Tibial nerve (tissue), 4 donors: ENCODE measurements around the gene CEP135. TPM values are rescaled to one million over a fixed set of nuclear protein-coding genes. Genes with fewer than 3 reads are reported as not detected.

Source experiments
- DNase-seq, 2 donors: peaks; one replicate each; pipeline ENCODE4 v3.0.0-alpha.2; 2019; ENCODE audit warnings: low spot score in 2 of 2
- H3K27ac ChIP-seq, 4 donors: fragments of 200-600 bp; sonication (generic) in 3 of 4; one replicate each; pipeline ENCODE4 v1.5.1; 2017 to 2019; ENCODE audit warnings: mild to moderate bottlenecking in 1 of 4
- H3K27me3 ChIP-seq, 2 donors: fragments of 200-600 bp; sonication (generic) in 1 of 2; one replicate each; pipeline versions ENCODE4 v1.5.1 to v1.6.0; 2017 to 2019
- H3K36me3 ChIP-seq, 3 donors: fragments of 200-600 bp; sonication (generic); one replicate each; pipeline ENCODE4 v1.5.1; 2018 to 2019
- H3K4me1 ChIP-seq, 4 donors: fragments of 200-600 bp; sonication (generic) in 3 of 4; one replicate each; pipeline ENCODE4 v1.5.1; 2017 to 2019
- H3K4me3 ChIP-seq, 4 donors: fragments of 200-600 bp; sonication (generic) in 3 of 4; one replicate each; pipeline ENCODE4 v1.5.1; 2017 to 2019; ENCODE audit warnings: mild to moderate bottlenecking in 1 of 4, moderate library complexity in 1 of 4
- H3K9me3 ChIP-seq, 4 donors: fragments of 200-600 bp; sonication (generic) in 3 of 4; one replicate each; pipeline ENCODE4 v1.5.1; 2017 to 2019
- CTCF ChIP-seq, 5 experiments: fragments of 200-600 bp in 3 of 5; fragments of 450-650 bp in 2 of 5; sonication (generic) in 3 of 5; IDR thresholded peaks; one replicate each; pipeline ENCODE4 v1.5.1; 2016 to 2019; ENCODE audit warnings: antibody characterized with exemption in 5 of 5, mild to moderate bottlenecking in 3 of 5, moderate library complexity in 2 of 5
- EP300 ChIP-seq, 2 donors: sonication (generic); formaldehyde crosslinking; IDR thresholded peaks; one replicate each; pipeline ENCODE4 v1.6.1; 2017; ENCODE audit warnings: antibody characterized with exemption in 2 of 2, mild to moderate bottlenecking in 1 of 2
- POLR2A ChIP-seq, 2 donors: fragments of 450-650 bp; IDR thresholded peaks; one replicate each; pipeline ENCODE4 v1.6.1; 2017; ENCODE audit warnings: antibody characterized with exemption in 2 of 2, mild to moderate bottlenecking in 2 of 2, moderate library complexity in 2 of 2
- WGBS, 2 donors: methylation state at CpG; one replicate each; pipeline ENCODE4 v1.1.5; 2018; 5-methylcytosine and 5-hydroxymethylcytosine counted together
- total RNA-seq, 4 donors: library from RNA; depleted of rRNA; stranded (reverse); fragments of >200 nt; gene quantifications; one replicate each; pipeline ENCODE4 v1.1.0, GENCODE V29; 2016

CEP135 gene
- total RNA-seq, 4 donors from 2014 or later: 3.5 to 9.6 (median 8.9) TPM

- Histone ChIP-seq H3K27ac (no peak overlapping the region), H3K4me3 (no peak overlapping the region), H3K4me1 (peaks cover 0 to 1% (median 0%) of the 10 kb centered on the region in 4 donors), H3K36me3 (no peaks in the 10 kb centered on the region), H3K27me3 (peaks cover 0 to 8% of the 10 kb centered on the region in 2 donors), H3K9me3 (no peaks in the 10 kb centered on the region)
- WGBS, 2 donors: 60 to 69% methylated on average over 8 of the region's 8 CpGs
- DNase-seq: no peak
- TF ChIP-seq POLR2A (IDR thresholded peaks at IDR 0.05) (no peak), CTCF (IDR thresholded peaks at IDR 0.05) (no peak)
These were observed 106.6 kb downstream of the CEP135 start for GRCh38 chr4:56055027-56055977.

- DNase-seq: no peak
- no peaks in the 10 kb centered on the region for H3K4me1 ChIP-seq
- no peak for TF ChIP-seq POLR2A (IDR thresholded peaks at IDR 0.05)
- TF ChIP-seq EP300 (IDR thresholded peaks at IDR 0.05): no peak
- no peak for TF ChIP-seq CTCF (IDR thresholded peaks at IDR 0.05)
- no peaks in the 10 kb centered on the region for H3K9me3 ChIP-seq
- H3K27me3 ChIP-seq: peaks cover 0 to 7% of the 10 kb centered on the region in 2 donors
- no peak overlapping the region for H3K27ac ChIP-seq
- no peaks in the 10 kb centered on the region for H3K36me3 ChIP-seq
- whole genome bisulfite sequencing, 2 donors: 61 to 65% methylated on average over 1 of the region's 1 CpG
- no peak overlapping the region for H3K4me3 ChIP-seq
These were observed 107.2 kb downstream of the CEP135 start for GRCh38 chr4:56055991-56056390.

GRCh38 chr4:56058555-56058954, 109.8 kb downstream of the CEP135 start:
- Histone ChIP-seq H3K27ac (no peak overlapping the region), H3K36me3 (no peaks in the 10 kb centered on the region), H3K4me3 (no peak overlapping the region), H3K4me1 (no peaks in the 10 kb centered on the region), H3K9me3 (no peaks in the 10 kb centered on the region), H3K27me3 (no peaks in the 10 kb centered on the region)
- no peak for TF ChIP-seq CTCF (IDR thresholded peaks at IDR 0.05)
- TF ChIP-seq POLR2A (IDR thresholded peaks at IDR 0.05): no peak
- no peak for TF ChIP-seq EP300 (IDR thresholded peaks at IDR 0.05)
- WGBS, 2 donors: 86 to 93% methylated on average over 2 of the region's 2 CpGs
- no peak for DNase-seq

- DNase-seq: no peak
- no peaks in the 10 kb centered on the region for H3K9me3 ChIP-seq
- H3K36me3 ChIP-seq: no peaks in the 10 kb centered on the region
- TF ChIP-seq EP300 (IDR thresholded peaks at IDR 0.05) (no peak), POLR2A (IDR thresholded peaks at IDR 0.05) (no peak), CTCF (IDR thresholded peaks at IDR 0.05) (no peak)
- no peaks in the 10 kb centered on the region for H3K4me1 ChIP-seq
- H3K27me3 ChIP-seq: no peaks in the 10 kb centered on the region
- no peak overlapping the region for H3K4me3 ChIP-seq
- no peak overlapping the region for H3K27ac ChIP-seq
- WGBS, 2 donors: 90 to 91% methylated on average over 7 of the region's 7 CpGs
These were observed 111.3 kb downstream of the CEP135 start for GRCh38 chr4:56060036-56060435.

GRCh38 chr4:56062106-56062505, 113.4 kb downstream of the CEP135 start:
- Histone ChIP-seq H3K36me3 (no peaks in the 10 kb centered on the region), H3K4me1 (no peaks in the 10 kb centered on the region), H3K27me3 (no peaks in the 10 kb centered on the region), H3K9me3 (no peaks in the 10 kb centered on the region), H3K4me3 (no peak overlapping the region), H3K27ac (no peak overlapping the region)
- no peak for DNase-seq
- no peak for TF ChIP-seq POLR2A (IDR thresholded peaks at IDR 0.05)
- no peak for TF ChIP-seq CTCF (IDR thresholded peaks at IDR 0.05)
- TF ChIP-seq EP300 (IDR thresholded peaks at IDR 0.05): no peak
- 75 to 81% methylated on average over 3 of the region's 3 CpGs for WGBS, 2 donors
